ENCODE measurements around the gene MIGA2. TPM values are rescaled to one million over a fixed set of nuclear protein-coding genes. Genes with fewer than 3 reads are reported as not detected.
A peak's percentile ranks its signal among the peaks of the same experiment; 100 is the strongest.
"Not testable (repeated sequence)": the region's sequence is repeated elsewhere in the genome, so short reads cannot be mapped to it uniquely, and the experiment has no call there.

The MIGA2 gene
- total RNA-seq, 4 donors from 2014 or later: 72.0 to 245 (median 74.0) TPM

- Histone ChIP-seq H3K27ac (no peak overlapping the region), H3K9me3 (no peaks in the 10 kb centered on the region), H3K36me3 (no peaks in the 10 kb centered on the region), H3K4me3 (no peak overlapping the region), H3K27me3 (no peaks in the 10 kb centered on the region), H3K4me1 (peaks cover 12 to 30% (median 23%) of the 10 kb centered on the region in 4 donors)
- DNase-seq: no peak
- 42 to 74% methylated on average over 3 to 8 of the region's 8 CpGs for WGBS, 2 donors (ENCODE audit: low coverage in 1 of 2)
- TF ChIP-seq EP300 (IDR thresholded peaks at IDR 0.05; ENCODE audit: low read depth): no peak
- TF ChIP-seq POLR2AphosphoS5 (IDR thresholded peaks at IDR 0.05): no peak
- no peak for TF ChIP-seq POLR2A (IDR thresholded peaks at IDR 0.05)
- TF ChIP-seq, protein P1, sequence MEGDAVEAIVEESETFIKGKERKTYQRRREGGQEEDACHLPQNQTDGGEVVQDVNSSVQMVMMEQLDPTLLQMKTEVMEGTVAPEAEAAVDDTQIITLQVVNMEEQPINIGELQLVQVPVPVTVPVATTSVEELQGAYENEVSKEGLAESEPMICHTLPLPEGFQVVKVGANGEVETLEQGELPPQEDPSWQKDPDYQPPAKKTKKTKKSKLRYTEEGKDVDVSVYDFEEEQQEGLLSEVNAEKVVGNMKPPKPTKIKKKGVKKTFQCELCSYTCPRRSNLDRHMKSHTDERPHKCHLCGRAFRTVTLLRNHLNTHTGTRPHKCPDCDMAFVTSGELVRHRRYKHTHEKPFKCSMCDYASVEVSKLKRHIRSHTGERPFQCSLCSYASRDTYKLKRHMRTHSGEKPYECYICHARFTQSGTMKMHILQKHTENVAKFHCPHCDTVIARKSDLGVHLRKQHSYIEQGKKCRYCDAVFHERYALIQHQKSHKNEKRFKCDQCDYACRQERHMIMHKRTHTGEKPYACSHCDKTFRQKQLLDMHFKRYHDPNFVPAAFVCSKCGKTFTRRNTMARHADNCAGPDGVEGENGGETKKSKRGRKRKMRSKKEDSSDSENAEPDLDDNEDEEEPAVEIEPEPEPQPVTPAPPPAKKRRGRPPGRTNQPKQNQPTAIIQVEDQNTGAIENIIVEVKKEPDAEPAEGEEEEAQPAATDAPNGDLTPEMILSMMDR (IDR thresholded peaks at IDR 0.05): no peak
- intact Hi-C loops (cut with DNase I; ENCODE audit: low total_unique reads): no loop called here
- in situ Hi-C loops (cut with MboI; ENCODE audit: low pct_ligation_motif_present in 1 of 4, low pct_unique_long_range_greater_than_20kb in 1 of 4, low sequenced_read_pairs in 3 of 4): no loop called here
Measured at GRCh38 chr9:129033216-129033615, 3.2 kb upstream of the MIGA2 start.

DNA sequence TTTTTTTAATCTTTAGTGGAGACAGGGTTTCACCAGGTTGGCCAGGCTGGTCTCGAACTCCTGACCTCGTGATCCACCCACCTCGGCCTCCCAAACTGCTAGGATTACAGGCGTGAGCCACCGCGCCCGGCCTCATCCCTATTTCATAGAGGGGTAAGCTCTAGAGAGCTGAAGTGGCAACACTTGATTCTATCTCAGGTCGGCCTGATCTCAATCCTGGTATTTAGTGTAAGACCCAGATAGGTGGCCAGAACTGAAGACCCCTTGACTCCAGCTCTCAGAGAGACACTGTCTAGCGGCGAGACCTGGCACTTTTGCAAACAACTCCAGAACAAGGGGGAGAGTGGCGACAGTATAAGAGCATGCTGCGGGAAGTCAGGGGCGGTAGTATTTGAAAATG, 588 bp upstream of the MIGA2 start:
- intact Hi-C loops (cut with DNase I; ENCODE audit: low total_unique reads); in situ Hi-C loops (cut with MboI; ENCODE audit: low pct_ligation_motif_present in 1 of 4, low pct_unique_long_range_greater_than_20kb in 1 of 4, low sequenced_read_pairs in 3 of 4); H3K27me3 ChIP-seq; H3K9me3 ChIP-seq; H3K36me3 ChIP-seq: not testable (repeated sequence)
- TF ChIP-seq, protein P1 (IDR thresholded peaks at IDR 0.05): peak in 1 of 5 experiments; percentile 27
- DNase-seq: peak; percentile 16
- WGBS, 2 donors (ENCODE audit: low coverage in 1 of 2): 48% methylated on average over 13 of the region's 13 CpGs; no CpG with 5 or more reads in 1 of the 2 donors
- H3K4me3 ChIP-seq: peak overlapping the region; percentile 14 to 92 (median 69)
- H3K27ac ChIP-seq: peak overlapping the region; percentile 83 to 90 (median 87)
- H3K4me1 ChIP-seq: peaks cover 14 to 25% (median 22%) of the 10 kb centered on the region in 4 donors

DNA sequence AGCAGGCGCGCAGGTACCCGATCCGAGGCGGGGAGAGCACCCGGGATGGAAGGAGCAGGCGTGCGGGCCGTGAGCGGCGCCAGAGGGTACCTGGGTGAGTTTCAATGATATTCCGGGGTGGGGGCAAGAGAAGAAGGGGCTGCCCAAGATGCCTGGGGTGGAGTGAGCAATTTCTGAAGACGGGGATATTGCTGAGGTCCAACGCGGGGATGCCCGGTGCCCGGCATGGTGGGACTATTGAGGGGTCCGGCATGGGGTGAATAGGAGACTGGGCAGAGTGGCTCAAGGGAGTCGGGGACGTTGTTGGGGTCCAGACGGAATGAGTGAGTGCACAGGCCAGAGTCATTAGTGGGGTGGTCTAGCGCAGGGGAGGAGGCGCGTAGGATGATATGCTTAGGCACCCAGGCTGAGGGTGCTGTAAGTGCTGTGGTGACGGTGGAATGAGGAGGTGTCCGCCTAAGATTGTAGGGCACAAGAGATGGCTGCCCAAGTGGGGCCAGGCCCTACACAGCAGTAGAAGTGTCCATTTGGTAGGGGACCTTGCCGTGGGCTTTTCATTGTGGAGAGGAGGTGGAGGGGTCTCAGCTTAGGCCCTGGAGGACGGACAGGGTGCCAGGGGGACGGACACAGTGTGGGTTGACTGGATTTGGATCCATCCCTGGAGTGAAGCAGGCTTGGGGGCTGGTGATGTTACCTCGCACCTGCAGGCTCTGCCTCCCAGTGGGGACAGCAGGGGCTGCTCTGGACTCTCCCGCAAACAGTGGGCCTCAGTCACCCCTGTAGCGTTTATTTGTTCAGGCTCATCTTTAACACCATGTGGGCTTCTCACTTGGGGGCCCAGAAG, 719 bp downstream of the MIGA2 start:
- TF ChIP-seq POLR2A (IDR thresholded peaks at IDR 0.05) (no peak), EP300 (IDR thresholded peaks at IDR 0.05; ENCODE audit: low read depth) (no peak), POLR2AphosphoS5 (IDR thresholded peaks at IDR 0.05) (no peak)
- TF ChIP-seq, protein P1 (IDR thresholded peaks at IDR 0.05): no peak
- 4 to 12% methylated on average over 10 to 32 of the region's 32 CpGs for WGBS, 2 donors (ENCODE audit: low coverage in 1 of 2)
- Histone ChIP-seq H3K27me3 (no peaks in the 10 kb centered on the region), H3K27ac (peak overlapping the region; percentile 83 to 90 (median 87)), H3K9me3 (no peaks in the 10 kb centered on the region), H3K4me1 (peaks cover 14 to 25% (median 22%) of the 10 kb centered on the region in 4 donors), H3K4me3 (peak overlapping the region; percentile 63 to 92 (median 74)), H3K36me3 (peaks cover 0 to 18% (median 7%) of the 10 kb centered on the region in 4 donors)
- no peak for DNase-seq
- intact Hi-C loops (cut with DNase I; ENCODE audit: low total_unique reads): no loop called here
- in situ Hi-C loops (cut with MboI; ENCODE audit: low pct_ligation_motif_present in 1 of 4, low pct_unique_long_range_greater_than_20kb in 1 of 4, low sequenced_read_pairs in 3 of 4): no loop called here

DNA sequence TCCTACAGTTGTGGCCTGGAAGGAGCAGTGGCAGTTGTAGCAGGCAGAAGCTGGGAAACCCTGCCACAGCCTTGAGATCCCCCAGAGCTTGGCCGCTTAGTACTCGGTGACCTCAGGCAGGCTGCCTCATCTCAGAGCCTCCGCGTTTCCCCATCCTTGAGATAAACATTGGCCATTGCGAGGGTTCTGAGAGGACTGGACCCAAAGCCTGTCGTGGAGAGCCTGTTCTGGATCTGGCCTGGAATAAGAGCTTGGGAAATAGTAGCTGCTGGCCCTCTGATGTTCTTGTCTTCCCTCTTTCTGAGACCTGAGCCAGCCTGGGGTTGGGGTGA, 1.3 kb downstream of the MIGA2 start:
- DNase-seq: no peak
- 45 to 78% methylated on average over 2 to 6 of the region's 6 CpGs for WGBS, 2 donors (ENCODE audit: low coverage in 1 of 2)
- H3K27me3 ChIP-seq: no peaks in the 10 kb centered on the region
- peak overlapping the region; percentile 83 to 90 (median 87) for H3K27ac ChIP-seq
- H3K9me3 ChIP-seq: no peaks in the 10 kb centered on the region
- in situ Hi-C loops (cut with MboI; ENCODE audit: low pct_ligation_motif_present in 1 of 4, low pct_unique_long_range_greater_than_20kb in 1 of 4, low sequenced_read_pairs in 3 of 4): no loop called here
- TF ChIP-seq POLR2A (IDR thresholded peaks at IDR 0.05) (no peak), EP300 (IDR thresholded peaks at IDR 0.05; ENCODE audit: low read depth) (no peak), POLR2AphosphoS5 (IDR thresholded peaks at IDR 0.05) (no peak)
- TF ChIP-seq, protein P1 (IDR thresholded peaks at IDR 0.05): no peak
- H3K4me1 ChIP-seq: peaks cover 14 to 25% (median 22%) of the 10 kb centered on the region in 4 donors
- intact Hi-C loops (cut with DNase I; ENCODE audit: low total_unique reads): no loop called here
- peaks cover 0 to 24% (median 7%) of the 10 kb centered on the region in 4 donors for H3K36me3 ChIP-seq
- H3K4me3 ChIP-seq: peak overlapping the region in 3 of 4 donors; percentile 63 to 92 (median 75)

Data from transverse colon (tissue), 4 donors.